ENCODE results near the gene POMGNT2.
"Not testable (repeated sequence)": the region's sequence is repeated elsewhere in the genome, so short reads cannot be mapped to it uniquely, and the experiment has no call there.

The POMGNT2 gene

DNA sequence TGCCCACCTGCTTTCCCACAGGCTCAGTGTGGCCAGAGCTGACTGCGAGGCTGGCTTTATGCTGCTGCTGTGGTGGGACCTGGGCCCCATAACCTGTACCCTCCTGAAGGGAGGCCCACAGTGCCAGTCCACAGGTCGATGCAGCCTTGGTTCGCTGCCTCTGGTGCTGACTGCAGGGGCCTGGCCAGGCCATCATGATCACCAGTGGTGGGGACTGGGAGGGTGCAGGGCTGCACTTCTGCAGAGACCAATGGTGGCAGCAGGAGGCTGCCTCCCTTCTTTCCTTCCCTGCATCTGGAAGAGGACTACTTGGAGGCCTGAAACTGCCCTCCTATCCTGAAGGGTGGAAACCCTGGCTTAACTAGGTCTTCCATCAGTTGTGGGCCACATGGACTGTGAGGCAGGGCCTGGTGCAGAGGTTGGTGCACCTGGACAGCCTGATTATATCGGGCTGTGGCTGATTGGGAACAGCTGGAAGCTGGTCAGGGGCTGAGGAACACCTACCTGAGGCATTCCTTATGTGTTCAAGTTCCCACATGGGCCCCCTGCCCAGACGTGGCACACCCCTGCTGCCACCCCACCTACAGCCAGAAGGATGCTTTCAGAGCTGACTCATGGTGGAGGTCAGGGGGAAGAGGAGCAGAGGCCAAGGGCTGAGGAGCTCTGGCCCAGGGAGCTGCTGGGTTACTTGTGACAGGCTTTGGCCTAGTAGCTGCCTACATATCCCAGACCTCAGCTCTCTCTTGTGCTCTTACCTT, 29.8 kb downstream of the POMGNT2 start:
- FAIRE-seq: no peak

DNA sequence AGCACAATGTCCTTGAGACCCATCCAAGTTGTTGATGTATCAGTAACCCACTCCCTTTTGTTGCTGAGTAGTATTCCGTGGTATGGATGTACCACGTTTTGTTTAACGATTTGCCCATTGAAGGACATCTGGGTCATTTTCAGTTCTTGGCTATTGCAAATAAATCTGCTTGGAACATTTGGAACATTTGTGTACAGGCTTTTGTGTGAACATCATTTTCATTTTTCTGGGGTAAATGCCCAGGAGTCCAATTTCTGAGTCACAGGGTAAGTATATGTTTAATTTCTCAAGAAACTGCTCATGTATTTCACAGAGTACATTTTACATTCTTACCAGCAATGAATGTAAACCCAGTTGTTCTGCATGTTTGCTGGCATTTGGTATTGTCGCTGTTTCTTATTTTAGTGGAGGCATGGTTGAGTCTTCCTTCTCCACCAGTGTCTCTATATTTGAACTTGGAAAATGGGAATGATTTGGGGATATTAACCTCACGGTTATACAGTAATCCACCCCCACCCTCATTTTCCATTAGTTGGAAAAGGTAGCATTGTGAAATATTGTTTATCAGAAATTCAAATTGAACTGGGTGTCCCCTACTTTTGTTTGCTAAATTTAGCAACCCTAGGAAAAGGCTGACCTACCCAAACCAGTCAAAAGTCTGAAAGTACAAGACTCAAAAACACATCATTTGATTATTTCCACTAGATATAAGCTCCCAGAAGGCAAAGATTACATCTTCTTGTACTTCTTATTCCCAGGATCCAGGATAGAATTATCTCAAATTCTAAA, 30.8 kb downstream of the POMGNT2 start:
- no peak for FAIRE-seq

DNA sequence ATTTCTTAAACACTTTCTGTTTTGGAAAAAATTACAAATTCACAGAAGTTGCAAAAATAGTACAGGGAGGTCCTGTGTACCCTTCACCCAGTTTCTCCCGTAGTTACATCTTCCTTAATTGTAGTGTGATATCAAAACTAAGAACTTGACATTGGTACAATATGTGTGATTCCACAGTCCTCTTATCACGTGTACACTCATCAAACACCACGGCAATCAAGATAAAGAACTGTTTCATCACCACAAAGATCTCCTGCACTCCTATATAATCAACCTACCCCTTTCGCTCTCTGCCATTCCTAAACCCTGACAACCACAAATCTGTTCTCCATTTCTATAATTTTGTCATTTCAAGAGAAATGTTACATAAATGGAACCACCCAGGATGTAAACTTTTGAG, 31.4 kb downstream of the POMGNT2 start:
- no peak for FAIRE-seq

DNA sequence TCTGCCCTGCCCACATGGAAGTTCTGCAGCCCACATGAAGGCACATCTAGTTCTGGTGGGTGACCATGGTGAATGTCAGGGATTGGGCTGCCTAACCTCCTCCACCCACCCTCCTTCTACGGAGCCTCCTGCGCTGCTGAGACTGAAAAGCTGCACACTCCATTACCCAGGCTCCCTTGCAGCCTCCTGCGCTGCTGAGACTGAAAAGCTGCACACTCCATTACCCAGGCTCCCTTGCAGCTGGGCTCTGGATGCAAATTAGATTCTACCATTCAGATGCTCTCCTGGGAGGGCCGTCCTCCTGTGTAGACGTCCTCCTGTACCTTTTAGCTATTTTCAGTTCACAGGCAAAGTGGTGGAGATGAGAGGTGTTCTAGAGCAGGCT, 32.1 kb downstream of the POMGNT2 start:
- no peak for FAIRE-seq

DNA sequence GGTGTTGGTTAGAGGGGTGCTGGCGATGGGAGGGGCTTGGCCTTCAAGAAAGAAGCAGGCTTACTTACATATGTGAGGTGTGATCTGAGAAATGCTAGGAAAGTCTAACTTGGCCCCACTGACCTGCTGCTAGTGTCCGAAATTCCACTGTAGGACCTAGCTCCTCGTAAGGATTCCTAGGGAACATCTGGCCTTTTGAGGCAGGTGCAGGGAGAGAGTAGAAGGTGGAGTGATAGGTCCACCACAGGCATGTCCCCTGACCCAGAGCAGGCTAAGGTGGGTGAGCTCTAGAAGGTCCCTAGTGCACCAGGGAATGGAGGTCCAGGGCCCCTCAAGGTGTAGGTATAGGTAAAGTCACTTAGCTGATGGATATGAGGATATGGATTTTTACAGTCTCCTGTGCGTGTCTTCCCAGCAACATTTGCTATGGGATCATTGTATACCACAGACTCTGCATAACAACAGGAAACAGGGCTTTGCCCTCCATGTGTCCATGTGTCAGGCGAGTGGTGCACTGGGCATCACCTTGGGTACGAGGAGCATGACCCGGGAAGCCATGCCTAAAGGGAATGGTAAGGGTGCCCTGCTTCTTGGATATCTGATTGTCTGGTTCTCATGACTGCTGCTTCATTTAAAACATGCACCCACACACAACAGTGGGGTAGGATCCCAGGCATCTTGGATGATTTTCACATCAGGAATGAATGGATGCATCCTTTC, 32.6 kb downstream of the POMGNT2 start:
- FAIRE-seq: no peak

DNA sequence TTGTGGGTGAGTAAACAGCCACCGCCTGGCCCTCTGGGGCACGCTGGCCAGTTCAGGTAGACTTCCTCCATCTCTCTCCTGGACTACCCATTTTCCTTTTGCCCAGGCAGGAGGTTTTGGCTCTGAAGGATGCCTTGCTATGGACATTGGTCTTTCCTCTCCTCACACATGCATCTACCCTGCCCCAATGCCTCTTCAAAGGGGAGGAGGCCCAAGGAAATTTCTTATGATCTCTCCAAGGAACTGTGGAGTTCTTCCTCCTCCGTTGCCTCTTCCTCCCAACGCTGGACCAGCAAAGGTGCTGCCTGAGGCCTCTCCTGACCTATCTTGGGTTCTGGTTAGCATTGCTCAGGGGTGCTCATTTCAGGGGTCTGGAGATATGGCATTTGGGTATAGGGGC, 33.5 kb downstream of the POMGNT2 start:
- no peak for FAIRE-seq

DNA sequence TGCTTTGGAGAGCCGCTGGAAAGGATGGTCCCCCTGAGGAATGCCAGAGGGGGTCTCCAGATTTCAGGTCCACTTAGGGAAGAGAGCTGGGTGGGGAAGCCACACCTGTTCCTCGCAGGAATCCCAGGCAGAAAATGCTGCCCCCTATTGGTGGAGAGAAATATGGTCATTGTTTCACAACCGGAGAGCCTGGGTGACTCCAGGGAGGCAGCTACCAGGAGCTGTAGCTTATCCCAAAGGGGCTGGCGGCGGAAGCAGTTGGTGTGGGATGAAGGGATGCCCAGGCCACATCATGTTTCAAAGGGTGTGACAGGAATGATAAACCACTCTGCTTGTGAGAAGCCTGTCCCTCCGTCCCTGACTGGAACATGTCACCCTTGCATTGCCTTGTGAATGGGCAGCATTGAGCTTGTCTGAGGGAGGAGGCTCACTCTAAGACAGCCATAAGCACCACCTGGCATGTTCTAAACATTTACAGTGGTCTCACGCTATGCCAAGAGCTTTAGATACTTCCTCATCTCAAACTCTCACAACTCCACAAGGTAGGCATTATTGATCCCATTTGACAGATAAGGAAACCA, 34.5 kb downstream of the POMGNT2 start:
- no peak for FAIRE-seq

DNA sequence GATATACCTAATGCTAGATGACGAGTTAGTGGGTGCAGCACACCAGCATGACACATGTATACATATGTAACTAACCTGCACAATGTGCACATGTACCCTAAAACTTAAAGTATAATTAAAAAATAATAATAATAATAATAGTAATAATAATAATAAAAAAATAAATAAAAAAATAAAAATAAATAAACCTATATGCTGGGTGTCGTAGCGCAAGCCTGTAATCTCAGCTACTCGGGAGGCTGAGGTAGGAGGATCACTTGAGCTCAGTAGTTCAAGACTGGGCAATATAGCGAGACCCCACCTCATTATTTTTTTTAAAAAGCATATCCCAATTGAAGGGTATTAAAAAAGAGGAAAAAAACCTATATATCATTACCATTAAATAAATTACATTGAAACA, 35.2 kb downstream of the POMGNT2 start:
- not testable (repeated sequence) for FAIRE-seq

DNA sequence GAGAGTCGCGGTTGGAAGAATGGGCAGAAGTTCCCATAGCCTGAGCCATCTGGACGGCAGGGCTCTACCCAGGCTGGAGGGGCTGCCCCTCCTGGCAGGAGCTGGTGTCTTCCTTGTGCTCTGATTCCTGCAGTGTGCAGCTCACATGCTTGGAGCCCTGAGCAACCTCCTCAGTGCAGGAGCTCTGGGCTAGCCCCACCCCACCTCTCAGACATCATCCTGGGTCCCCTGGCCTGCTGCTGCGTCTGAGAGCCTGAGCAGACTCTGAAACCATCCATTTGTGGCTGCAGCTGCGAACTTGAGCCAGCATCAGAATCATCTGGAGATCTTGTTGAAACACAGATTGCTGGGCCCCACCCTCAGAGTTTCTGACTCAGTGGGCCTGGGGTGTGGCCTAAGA, 42.8 kb downstream of the POMGNT2 start:
- FAIRE-seq: no peak

DNA sequence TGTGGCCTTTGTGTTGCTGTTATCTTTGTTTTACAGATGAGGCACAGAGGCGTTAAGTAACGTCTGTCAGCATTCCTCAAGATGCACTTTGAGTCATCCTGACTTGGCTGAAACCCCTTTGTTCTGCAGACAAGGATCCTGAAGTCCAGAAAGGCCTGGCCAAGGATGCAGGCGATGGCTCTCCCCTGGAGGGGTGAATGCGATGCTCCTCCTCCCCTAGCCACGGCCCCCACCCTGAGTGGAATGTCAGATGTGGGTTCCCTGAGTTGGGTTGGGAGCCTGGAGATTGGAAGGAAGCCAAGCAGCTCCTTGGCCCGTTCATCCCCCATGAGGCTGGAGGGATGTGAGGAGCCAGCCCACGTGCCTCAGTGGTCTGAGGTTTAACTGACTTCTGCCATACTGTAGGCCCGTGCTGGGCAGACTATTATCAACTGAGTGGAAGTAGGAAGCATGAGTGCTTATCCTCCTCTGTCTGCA, 43.3 kb downstream of the POMGNT2 start:
- FAIRE-seq: no peak

DNA sequence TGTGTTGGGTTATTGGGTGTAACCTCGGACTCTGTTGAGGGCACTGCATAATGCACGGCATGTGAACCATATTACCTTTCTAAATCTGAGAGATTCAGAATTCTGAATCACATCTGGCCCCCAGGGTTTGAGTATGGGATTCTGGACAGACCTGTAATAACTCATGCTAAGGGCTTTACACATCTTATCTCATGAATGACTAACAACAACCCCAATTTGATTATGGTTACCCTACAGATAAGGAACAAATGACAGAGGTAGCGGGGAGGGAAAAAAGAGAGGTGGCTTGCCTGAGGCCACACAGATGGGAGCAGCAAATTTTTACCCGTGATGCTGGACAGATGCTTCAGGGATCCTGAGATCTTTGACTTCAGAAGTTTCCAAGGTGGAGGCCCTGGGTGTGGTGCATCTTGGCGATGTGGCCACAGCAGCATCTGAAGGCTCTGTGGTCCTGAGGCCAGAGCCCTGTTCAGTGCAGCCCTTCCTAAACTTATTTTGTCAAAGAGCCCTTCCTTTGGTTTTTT, 43.8 kb downstream of the POMGNT2 start:
- FAIRE-seq: no peak

DNA sequence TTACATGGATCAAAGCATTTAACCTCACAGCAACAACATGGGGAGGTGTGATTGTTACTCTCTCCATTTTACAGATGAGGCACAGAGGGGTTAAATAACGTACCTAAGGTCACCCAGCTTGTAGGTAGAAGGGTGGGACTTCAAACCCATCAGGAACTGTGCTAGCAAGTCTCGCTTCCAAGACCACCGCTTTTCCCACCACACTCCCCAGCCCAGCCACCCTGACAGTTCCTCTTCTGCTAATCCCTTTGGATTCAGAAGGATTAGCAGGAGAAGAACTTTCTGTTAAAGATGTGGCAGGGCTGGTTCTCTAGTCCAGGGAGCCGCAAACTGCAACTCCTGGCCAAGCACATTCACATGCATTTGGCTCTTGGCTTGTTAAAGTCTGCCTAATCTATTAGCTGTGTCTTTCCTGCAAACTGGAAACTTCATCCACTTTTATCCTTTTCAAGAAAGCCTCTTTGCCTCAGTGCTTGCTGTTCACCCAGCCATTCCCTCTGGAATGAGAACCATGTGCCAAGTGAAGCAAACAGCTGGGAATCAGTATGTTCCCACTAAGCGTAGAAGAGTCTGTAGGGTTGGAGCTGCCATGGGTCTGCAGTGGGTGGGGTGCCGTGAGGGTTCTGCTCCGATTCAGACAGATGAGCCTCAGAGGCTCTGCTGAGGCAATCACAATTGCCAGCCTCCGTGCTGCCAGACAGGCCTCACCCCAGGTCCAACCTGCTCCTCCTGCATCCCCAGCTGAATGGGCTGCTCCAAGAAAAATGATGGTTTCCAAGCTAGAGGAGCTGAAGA, 44.6 kb downstream of the POMGNT2 start:
- FAIRE-seq: no peak

DNA sequence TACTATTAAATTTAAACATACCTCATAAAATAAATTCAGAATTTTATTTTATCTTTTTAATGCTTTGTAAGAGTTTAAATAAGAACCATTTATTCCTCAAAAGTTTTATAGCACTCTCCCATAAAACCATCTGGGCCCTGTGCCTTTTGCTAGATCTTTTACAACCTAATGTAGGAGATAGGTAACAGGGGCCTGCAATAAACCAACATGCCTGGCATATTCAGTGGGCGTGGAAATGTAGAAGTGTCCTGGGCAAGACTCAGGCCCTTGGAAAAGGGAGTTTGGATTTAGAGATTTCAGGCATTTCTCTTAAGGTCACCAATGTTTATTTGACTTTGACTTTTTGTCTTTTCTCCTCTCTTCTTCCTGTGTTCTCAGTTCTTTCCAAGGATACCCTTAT, 46.4 kb downstream of the POMGNT2 start:
- no peak for FAIRE-seq

DNA sequence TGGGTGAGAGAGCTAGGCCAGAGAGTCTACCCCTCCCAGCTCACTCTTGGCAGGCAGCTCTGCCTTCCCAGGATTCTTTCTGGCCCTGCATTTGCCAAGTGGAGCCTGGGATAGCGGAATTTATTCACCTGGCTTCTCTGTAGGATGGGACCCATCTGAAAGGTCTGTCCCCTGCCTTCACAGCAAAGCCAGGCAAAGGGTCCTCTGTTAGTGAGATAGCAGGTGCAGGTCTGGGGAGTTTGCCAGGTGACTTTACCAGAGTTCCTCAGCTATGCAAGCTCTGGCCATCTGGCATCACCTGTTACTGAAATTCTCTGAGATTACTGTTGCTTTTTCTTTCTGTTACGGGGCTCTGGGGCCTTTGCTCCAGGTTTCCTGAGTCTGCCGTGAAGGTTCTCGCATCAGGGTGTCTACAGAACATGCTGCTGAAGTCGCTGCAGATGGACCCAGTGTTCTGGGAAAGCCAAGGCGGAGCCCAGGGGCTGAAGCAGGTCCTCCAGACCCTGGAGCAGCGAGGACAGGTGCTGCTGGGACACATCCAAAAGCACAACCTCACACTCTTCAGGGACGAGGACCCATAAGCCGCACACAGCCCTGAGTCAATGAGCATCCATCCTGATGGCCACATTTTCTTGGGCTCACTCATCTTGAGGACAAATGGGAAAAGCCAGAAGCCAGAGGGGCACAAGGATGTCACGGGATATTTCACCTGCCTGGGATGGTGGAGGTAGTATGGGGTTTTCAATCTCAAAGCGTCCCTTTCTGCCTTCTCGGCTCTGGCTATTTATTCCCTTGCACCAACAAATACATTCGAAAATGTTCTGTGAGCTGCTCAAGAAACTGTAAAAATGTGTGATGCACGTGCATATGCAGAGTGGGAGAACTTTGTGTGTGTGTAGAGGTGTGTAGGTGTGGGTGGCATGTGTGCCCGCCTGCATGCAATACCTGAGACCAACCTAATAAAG, 49.8 kb downstream of the POMGNT2 start:
- no peak for FAIRE-seq

DNA sequence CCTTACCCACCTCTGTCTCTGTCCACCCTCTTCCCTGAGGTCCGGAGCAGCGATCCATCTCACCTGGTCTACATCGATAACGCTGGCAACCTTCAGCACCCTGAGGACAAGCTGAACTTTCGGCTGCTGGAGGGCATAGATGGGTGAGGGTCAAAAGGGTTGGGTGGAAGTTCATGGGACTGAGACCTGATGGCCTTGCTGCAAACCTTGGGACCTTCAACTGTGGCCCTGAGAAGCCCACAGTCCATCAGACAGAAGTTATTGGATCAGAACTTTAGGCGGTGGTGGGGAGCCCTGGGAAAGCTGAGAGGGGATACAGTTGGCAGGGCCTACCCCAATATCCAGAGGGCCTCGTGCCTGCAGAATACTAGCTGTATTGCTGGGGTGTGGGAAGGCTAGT, 50.5 kb downstream of the POMGNT2 start:
- FAIRE-seq: no peak

DNA sequence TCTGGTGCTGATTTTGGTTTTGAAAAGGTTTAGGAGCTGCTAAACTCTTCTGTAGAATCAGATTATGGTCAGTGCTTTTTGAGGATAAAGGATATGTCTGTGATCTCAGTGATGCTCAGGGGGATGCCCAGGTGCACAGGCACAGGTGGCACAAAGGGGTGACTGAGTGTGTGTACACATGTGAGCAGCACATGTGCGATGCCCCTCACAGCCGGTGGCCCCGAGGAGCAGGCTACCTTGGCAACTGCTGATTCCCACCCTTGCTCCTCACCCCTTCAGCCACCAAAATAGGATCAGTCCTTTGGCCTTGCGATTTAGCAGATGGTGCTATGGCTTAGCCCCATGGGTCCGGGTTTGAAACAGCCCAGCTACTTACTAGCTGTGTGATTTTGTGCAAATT, 51.1 kb downstream of the POMGNT2 start:
- FAIRE-seq: no peak

DNA sequence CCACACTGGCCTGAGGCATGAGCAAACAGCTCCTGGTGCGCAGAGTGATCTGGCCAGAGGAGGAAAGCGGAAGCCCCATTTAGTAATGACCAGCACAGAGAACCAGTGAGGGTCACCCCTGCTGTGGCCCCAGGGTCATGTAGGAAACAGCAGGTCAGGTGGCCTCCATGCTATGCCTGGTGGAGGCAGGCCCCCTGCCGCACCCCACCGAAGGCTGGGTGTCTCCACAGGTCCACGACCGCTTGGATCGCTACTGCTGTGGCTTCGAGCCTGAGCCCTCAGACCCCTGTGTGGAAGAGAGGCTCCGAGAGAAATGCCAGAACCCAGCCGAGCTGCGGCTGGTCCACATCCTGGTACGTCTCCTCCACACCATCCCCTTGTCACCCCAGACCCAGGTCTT, 52.6 kb downstream of the POMGNT2 start:
- no peak for FAIRE-seq

DNA sequence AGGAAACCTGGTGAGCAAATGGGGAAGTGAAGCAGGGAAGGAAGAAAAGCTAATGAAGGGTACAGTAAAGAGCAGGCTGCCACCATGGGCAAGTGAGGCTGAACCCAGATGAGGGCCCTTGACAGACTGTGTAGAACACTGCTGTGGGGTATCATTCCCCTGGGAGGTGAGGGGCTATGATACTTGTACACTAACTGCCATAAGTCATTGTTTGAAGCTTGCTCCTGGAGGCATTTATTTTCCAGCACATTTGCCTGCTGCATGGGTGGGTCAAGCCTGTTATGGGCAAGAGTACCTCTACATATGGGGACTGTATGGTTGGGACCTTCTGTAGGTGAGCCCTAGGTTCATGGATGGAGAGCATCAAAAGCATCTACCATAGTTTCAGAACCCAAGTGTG, 57.4 kb downstream of the POMGNT2 start:
- no peak for FAIRE-seq

DNA sequence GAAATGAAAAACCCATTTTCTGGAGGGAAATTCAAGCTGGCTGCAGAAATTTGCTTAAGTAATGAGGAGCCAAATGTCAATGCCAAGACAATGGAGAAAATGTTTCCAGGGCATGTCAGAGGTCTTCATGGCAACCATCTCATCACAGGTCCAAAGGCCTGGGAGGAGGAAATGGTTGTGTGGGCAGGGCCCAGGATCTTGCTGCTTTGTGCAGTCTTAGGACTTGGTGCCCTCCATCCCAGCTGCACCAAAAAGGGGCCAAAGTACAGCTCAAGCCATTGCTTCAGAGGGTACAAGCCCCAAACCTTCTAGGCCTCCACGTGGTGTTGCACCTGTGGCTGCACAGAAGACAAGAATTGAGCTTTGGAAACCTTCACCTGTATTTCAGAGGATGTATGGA, 59.3 kb downstream of the POMGNT2 start:
- no peak for FAIRE-seq

DNA sequence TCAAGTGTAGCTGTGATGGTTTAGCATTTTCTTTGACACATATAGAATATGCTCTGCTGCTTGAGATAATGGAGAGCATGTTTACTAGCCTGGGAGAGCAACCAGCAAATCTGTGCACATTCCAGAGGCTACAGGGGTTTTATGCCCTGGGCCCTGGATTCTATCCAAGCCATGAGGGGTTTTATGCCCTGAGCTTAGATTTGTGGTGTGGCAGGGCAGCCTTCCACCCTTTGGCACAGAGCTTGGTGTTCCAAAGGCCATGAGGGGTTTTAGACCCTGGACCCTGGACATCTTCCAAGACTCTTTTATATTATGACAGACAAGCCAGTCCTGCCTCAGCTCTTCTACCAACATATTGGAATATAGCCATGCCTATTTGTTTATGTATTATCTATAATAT, 60.8 kb downstream of the POMGNT2 start:
- not testable (repeated sequence) for FAIRE-seq

DNA sequence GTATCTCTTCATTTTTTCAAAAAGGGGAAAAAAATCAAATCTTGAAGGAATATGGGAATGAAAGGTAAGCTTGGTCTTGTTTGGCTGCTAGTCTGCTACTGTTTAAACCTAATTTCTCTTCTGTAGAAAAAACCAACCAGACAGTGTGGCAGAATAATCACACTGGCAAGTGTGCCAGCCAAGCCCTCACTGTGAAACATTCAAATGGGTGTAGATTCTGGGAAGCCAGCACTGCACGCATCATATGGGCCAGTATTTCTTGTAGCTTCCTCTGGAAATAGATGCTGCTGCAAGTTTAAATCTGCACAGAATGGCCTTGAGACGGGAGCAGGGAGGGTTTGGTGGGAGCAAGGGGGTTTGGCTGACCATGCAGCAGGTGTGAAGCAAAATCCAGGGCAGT, 62.1 kb downstream of the POMGNT2 start:
- FAIRE-seq: no peak
